HUES6 (cell line): Measurements from ENCODE around the gene PHACTR1.

ENCODE experiments used
- H3K27ac ChIP-seq: 2 replicates; pipeline ENCODE4 v1.7.0; 2013; ENCODE audit warnings: low read depth, mild to moderate bottlenecking, low read length, inconsistent platforms
- H3K27me3 ChIP-seq: 2 replicates; pipeline ENCODE4 v1.6.1; 2013; ENCODE audit warnings: low read length; ENCODE audit not compliant: control insufficient read depth, insufficient read depth
- H3K36me3 ChIP-seq: 2 replicates; pipeline ENCODE4 v1.6.1; 2013; ENCODE audit warnings: low read length; ENCODE audit not compliant: control insufficient read depth, insufficient read depth
- H3K4me1 ChIP-seq: 2 replicates; pipeline ENCODE4 v1.6.1; 2013; ENCODE audit warnings: low read length; ENCODE audit not compliant: control insufficient read depth, insufficient read depth
- H3K4me3 ChIP-seq: 2 replicates; pipeline ENCODE4 v1.5.1; 2013; ENCODE audit warnings: low read depth, low read length
- H3K9ac ChIP-seq: one replicate; pipeline ENCODE4 v1.6.1; 2013; ENCODE audit warnings: mild to moderate bottlenecking, low read length
- H3K9me3 ChIP-seq: 2 replicates; pipeline ENCODE4 v1.6.1; 2013; ENCODE audit warnings: low read depth, low read length; ENCODE audit not compliant: control insufficient read depth, insufficient read depth

PHACTR1 gene

GRCh38 chr6:12899046-12899833 lies 182.7 kb downstream of the PHACTR1 start:
- Histone ChIP-seq H3K36me3 (no peaks in the 10 kb centered on the region), H3K27ac (no peak overlapping the region)

GRCh38 chr6:12903246-12903645 lies 186.7 kb downstream of the PHACTR1 start:
- no peaks in the 10 kb centered on the region for H3K36me3 ChIP-seq
- no peak overlapping the region for H3K9ac ChIP-seq
- no peak overlapping the region for H3K27ac ChIP-seq
- H3K27me3 ChIP-seq = no peaks in the 10 kb centered on the region
- H3K4me3 ChIP-seq = no peak overlapping the region
- H3K9me3 ChIP-seq = no peaks in the 10 kb centered on the region
- H3K4me1 ChIP-seq = no peaks in the 10 kb centered on the region

More at GRCh38 chr6:12899046-12899833, 182.7 kb downstream of the PHACTR1 start:
- no peak overlapping the region for H3K4me3 ChIP-seq
- no peaks in the 10 kb centered on the region for H3K27me3 ChIP-seq
- H3K4me1 ChIP-seq = no peaks in the 10 kb centered on the region
- H3K9me3 ChIP-seq = no peaks in the 10 kb centered on the region
- H3K9ac ChIP-seq = no peak overlapping the region

DNA sequence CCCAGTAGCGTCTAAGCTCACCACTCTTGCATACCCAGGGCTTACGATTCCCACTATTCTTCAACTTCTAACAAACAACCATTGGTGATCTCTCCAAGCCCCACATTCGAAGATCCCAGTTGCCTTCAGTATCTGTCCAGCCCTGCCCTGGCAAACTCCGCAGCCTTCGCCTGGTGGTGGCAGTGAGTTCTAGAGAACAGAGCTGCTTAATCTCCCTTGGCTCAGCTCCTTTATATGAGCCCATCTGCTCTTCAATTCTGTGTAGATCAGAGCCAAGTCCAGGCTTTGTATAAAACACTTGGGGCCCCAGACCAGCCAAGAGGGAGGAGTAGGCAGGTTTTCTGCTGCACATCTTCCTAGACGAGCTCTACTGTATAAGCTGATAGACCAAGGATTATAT lies 193.3 kb downstream of the PHACTR1 start:
- no peaks in the 10 kb centered on the region for H3K9me3 ChIP-seq
- H3K4me1 ChIP-seq = peaks cover 12% of the 10 kb centered on the region
- H3K27me3 ChIP-seq = no peaks in the 10 kb centered on the region
- H3K27ac ChIP-seq = no peak overlapping the region
- no peak overlapping the region for H3K4me3 ChIP-seq
- H3K9ac ChIP-seq = no peak overlapping the region
- no peaks in the 10 kb centered on the region for H3K36me3 ChIP-seq

GRCh38 chr6:12911427-12911826 lies 194.9 kb downstream of the PHACTR1 start:
- Histone ChIP-seq H3K9ac (no peak overlapping the region), H3K9me3 (no peaks in the 10 kb centered on the region), H3K4me3 (no peak overlapping the region), H3K36me3 (no peaks in the 10 kb centered on the region), H3K4me1 (peaks cover 12% of the 10 kb centered on the region), H3K27ac (no peak overlapping the region), H3K27me3 (no peaks in the 10 kb centered on the region)

DNA sequence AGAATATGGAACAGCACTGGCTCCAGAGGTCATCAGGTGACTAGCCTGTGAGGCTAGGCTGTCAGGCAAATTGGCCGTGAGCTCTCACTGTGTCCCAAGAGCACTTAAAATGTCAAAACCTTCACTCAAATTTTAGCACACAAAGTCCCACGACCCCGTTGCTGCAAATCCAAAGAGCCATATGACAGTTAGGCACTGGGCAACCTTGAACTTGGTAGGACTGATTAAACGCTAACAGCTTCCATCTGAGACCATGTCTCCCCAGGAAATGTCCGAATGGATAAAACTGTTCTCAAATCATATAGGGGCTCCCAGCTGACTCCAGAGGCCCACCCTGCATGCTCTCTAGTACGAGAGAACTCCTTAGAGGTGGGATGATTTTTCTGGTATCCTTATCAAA lies 196.6 kb downstream of the PHACTR1 start:
- no peak overlapping the region for H3K4me3 ChIP-seq
- no peak overlapping the region for H3K9ac ChIP-seq
- peaks cover 12% of the 10 kb centered on the region for H3K4me1 ChIP-seq
- no peaks in the 10 kb centered on the region for H3K27me3 ChIP-seq
- no peaks in the 10 kb centered on the region for H3K9me3 ChIP-seq
- no peak overlapping the region for H3K27ac ChIP-seq
- H3K36me3 ChIP-seq = no peaks in the 10 kb centered on the region

DNA sequence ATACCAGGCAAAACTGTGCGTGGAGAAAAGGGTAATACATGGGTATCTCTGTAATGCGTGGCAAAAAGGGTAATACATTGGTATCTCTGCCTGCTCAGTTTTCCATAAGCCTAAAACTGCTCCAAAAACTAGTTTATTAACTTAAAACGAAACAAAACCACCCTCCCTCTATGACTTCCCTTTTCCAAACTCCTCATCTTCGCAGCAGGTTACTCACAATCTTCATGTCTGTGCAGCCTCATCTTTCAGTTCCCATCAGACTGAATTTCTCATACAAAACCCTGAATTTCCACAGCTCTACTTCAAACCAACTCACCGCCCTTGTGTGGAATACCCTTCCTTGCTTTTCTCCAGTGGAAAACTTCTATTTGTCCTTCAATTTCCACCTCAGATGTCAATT lies 199.4 kb downstream of the PHACTR1 start:
- H3K27me3 ChIP-seq = no peaks in the 10 kb centered on the region
- H3K9ac ChIP-seq = no peak overlapping the region
- no peak overlapping the region for H3K4me3 ChIP-seq
- H3K36me3 ChIP-seq = no peaks in the 10 kb centered on the region
- H3K4me1 ChIP-seq = peaks cover 9% of the 10 kb centered on the region
- no peak overlapping the region for H3K27ac ChIP-seq
- H3K9me3 ChIP-seq = no peaks in the 10 kb centered on the region

GRCh38 chr6:12916420-12917136 lies 200.0 kb downstream of the PHACTR1 start:
- H3K4me3 ChIP-seq = no peak overlapping the region
- H3K9me3 ChIP-seq = no peaks in the 10 kb centered on the region
- H3K9ac ChIP-seq = no peak overlapping the region
- H3K27me3 ChIP-seq = no peaks in the 10 kb centered on the region
- H3K36me3 ChIP-seq = no peaks in the 10 kb centered on the region
- peaks cover 6% of the 10 kb centered on the region for H3K4me1 ChIP-seq
- no peak overlapping the region for H3K27ac ChIP-seq

DNA sequence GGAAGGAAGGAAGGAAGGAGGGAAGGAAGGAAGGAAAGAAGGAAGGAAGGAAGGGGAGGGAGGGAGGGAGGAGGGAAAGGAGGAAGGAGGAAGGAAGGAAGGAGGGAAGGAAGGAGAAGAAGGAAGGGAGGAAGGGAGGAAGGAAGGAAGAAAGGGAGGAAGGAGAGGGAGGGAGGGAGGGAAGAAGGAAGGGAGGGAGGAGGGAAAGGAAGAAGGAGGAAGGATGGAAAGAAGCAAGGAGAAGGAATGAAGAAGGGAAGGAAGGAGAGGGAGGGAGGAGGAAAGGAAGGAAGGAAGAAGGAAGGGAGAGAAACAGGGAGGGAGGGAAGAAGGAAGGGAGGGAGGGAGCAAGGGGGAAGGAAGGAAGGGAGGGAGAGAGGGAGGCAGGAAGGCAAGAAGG lies 204.9 kb downstream of the PHACTR1 start:
- Histone ChIP-seq H3K9ac (no peak overlapping the region), H3K36me3 (no peaks in the 10 kb centered on the region), H3K27me3 (no peaks in the 10 kb centered on the region), H3K27ac (no peak overlapping the region), H3K4me3 (no peak overlapping the region), H3K4me1 (no peaks in the 10 kb centered on the region), H3K9me3 (no peaks in the 10 kb centered on the region)

- Histone ChIP-seq H3K9me3 (no peaks in the 10 kb centered on the region), H3K27ac (no peak overlapping the region), H3K36me3 (no peaks in the 10 kb centered on the region), H3K9ac (no peak overlapping the region), H3K4me3 (no peak overlapping the region), H3K27me3 (no peaks in the 10 kb centered on the region), H3K4me1 (no peaks in the 10 kb centered on the region)
Measured at GRCh38 chr6:12923644-12924235, 207.2 kb downstream of the PHACTR1 start.

GRCh38 chr6:12924911-12925310 lies 208.3 kb downstream of the PHACTR1 start:
- H3K4me3 ChIP-seq = no peak overlapping the region
- no peak overlapping the region for H3K9ac ChIP-seq
- H3K36me3 ChIP-seq = no peaks in the 10 kb centered on the region
- no peaks in the 10 kb centered on the region for H3K4me1 ChIP-seq
- no peaks in the 10 kb centered on the region for H3K9me3 ChIP-seq
- no peaks in the 10 kb centered on the region for H3K27me3 ChIP-seq
- no peak overlapping the region for H3K27ac ChIP-seq

- no peak overlapping the region for H3K9ac ChIP-seq
- no peaks in the 10 kb centered on the region for H3K9me3 ChIP-seq
- H3K4me1 ChIP-seq = no peaks in the 10 kb centered on the region; the same call in 1 of the 2 replicates
- H3K4me3 ChIP-seq = no peak overlapping the region
- no peak overlapping the region for H3K27ac ChIP-seq
- H3K36me3 ChIP-seq = no peaks in the 10 kb centered on the region
- H3K27me3 ChIP-seq = no peaks in the 10 kb centered on the region
Measured at GRCh38 chr6:12927746-12928145, 211.2 kb downstream of the PHACTR1 start.
